PC-3 (cell line): Measurements from ENCODE around the gene NDUFAF3.

ENCODE experiments used
- CTCF ChIP-seq: fragments of 300-600 bp; sonication (generic); conservative IDR thresholded peaks from 2 replicates; pipeline ENCODE4 v1.5.1; 2017; ENCODE audit warnings: antibody characterized with exemption, low read depth, mild to moderate bottlenecking, low read length
- EZH2 ChIP-seq: fragments of 300-600 bp; sonication (generic); IDR thresholded peaks from one replicate; pipeline ENCODE4 v1.6.1; 2017; ENCODE audit warnings: antibody characterized with exemption, mild to moderate bottlenecking, low read length; ENCODE audit not compliant: unreplicated experiment
- EZH2phosphoT487 ChIP-seq: fragments of 300-600 bp; sonication (generic); IDR thresholded peaks from 2 replicates; pipeline ENCODE4 v1.6.1; 2018; ENCODE audit warnings: mild to moderate bottlenecking, antibody characterized with exemption, low read length, borderline replicate concordance

GRCh38 chr3:48982016-48982415 lies 39.9 kb upstream of the NDUFAF3 start:
- no peak for TF ChIP-seq CTCF
- TF ChIP-seq EZH2, result no peak
- no peak for TF ChIP-seq EZH2phosphoT487
